Mesendoderm (in vitro differentiated cells): Measurements from ENCODE around the gene TM4SF5.

Source experiments
- DNase-seq: peaks from one replicate; pipeline ENCODE4 v3.0.0; 2013
- H2AK5ac ChIP-seq: 2 replicates; pipeline ENCODE4 v1.6.1; 2013; ENCODE audit warnings: low read length, inconsistent platforms
- H2BK120ac ChIP-seq: 2 replicates; pipeline ENCODE4 v1.6.1; 2013; ENCODE audit warnings: low read depth, mild to moderate bottlenecking, low read length, moderate library complexity, mixed read lengths
- H2BK15ac ChIP-seq: replicated peaks from 2 replicates; pipeline ENCODE4 v1.6.1; 2013; ENCODE audit warnings: low read depth, mild to moderate bottlenecking, moderate library complexity
- H2BK5ac ChIP-seq: 2 replicates; pipeline ENCODE4 v1.6.1; 2013; ENCODE audit warnings: low read length, inconsistent platforms
- H3K18ac ChIP-seq: 2 replicates; pipeline ENCODE4 v1.6.1; 2013; ENCODE audit warnings: mild to moderate bottlenecking, low read length, mixed read lengths
- H3K23ac ChIP-seq: one replicate; pipeline ENCODE4 v1.6.1; 2013; ENCODE audit warnings: low read length
- H3K27ac ChIP-seq: 2 replicates; pipeline ENCODE4 v1.5.1; 2013; ENCODE audit warnings: low read depth, mild to moderate bottlenecking, inconsistent platforms, low read length, moderate library complexity
- H3K27me3 ChIP-seq: 2 replicates; pipeline ENCODE4 v1.6.1; 2013; ENCODE audit warnings: low read length, control low read depth, mild to moderate bottlenecking, inconsistent platforms; ENCODE audit not compliant: insufficient read depth, poor library complexity
- H3K36me3 ChIP-seq: 2 replicates; pipeline ENCODE4 v1.6.1; 2013; ENCODE audit warnings: low read length, inconsistent platforms; ENCODE audit not compliant: control insufficient read depth, insufficient read depth
- H3K4ac ChIP-seq: one replicate; pipeline ENCODE4 v1.6.1; 2013; ENCODE audit warnings: low read depth, mild to moderate bottlenecking, low read length, moderate library complexity
- H3K4me1 ChIP-seq: 2 replicates; pipeline ENCODE4 v1.6.1; 2013; ENCODE audit warnings: low read depth, low read length, inconsistent platforms; ENCODE audit not compliant: control insufficient read depth
- H3K4me2 ChIP-seq: 2 replicates; pipeline ENCODE4 v1.6.1; 2013; ENCODE audit warnings: low read length
- H3K4me3 ChIP-seq: 2 replicates; pipeline ENCODE4 v1.5.1; 2013; ENCODE audit warnings: mild to moderate bottlenecking, low read length
- H3K56ac ChIP-seq: one replicate; pipeline ENCODE4 v1.6.1; 2013; ENCODE audit warnings: low read length
- H3K79me1 ChIP-seq: 2 replicates; pipeline ENCODE4 v1.6.1; 2013; ENCODE audit warnings: low read length, inconsistent platforms
- H3K79me2 ChIP-seq: 2 replicates; pipeline ENCODE4 v1.6.1; 2013; ENCODE audit warnings: mild to moderate bottlenecking, low read length; ENCODE audit not compliant: control insufficient read depth, insufficient read depth
- H3K9ac ChIP-seq: 2 replicates; pipeline ENCODE4 v1.6.1; 2013; ENCODE audit warnings: low read length, inconsistent platforms
- H4K5ac ChIP-seq: one replicate; pipeline ENCODE4 v1.6.1; 2013; ENCODE audit warnings: low read length
- H4K8ac ChIP-seq: one replicate; pipeline ENCODE4 v1.6.1; 2013; ENCODE audit warnings: low read depth, mild to moderate bottlenecking, control low read depth, low read length, moderate library complexity
- WGBS: extraction: QIAGEN DNeasy Blood & Tissue Kit; methylation state at CpG from one replicate; pipeline ENCODE4 v1.1.7; 2013; ENCODE audit warnings: low lambda C conversion rate, missing lambda C conversion rate; ENCODE audit not compliant: insufficient coverage; ENCODE audit errors: extremely low coverage; 5-methylcytosine and 5-hydroxymethylcytosine counted together

Gene TM4SF5

DNA sequence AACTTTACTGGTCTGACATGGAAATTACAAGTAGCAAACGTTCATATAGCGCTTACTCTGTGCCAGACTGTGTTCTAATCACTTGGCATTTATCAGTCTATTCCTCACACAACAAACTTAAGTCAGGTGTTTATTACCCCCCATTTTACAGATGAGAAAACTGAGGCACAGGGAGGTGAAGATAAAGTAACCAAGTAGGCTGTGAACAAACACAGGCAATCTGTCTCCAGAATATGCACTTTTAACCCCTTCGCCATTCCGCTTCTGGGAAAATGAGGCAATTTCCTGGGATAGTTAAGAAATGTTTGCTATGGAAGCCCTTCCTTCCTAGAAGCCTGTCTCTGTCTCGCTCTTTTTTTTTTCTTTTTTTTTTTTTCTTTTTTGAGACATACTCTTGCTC is 19.8 kb upstream of the TM4SF5 start:
- H4K8ac ChIP-seq = no peak overlapping the region
- H3K36me3 ChIP-seq = no peaks in the 10 kb centered on the region
- H3K56ac ChIP-seq = no peak overlapping the region
- no peak overlapping the region for H3K18ac ChIP-seq
- no peak overlapping the region for H3K27ac ChIP-seq
- no peak overlapping the region for H2BK5ac ChIP-seq
- H3K4me3 ChIP-seq = no peak overlapping the region
- H3K79me2 ChIP-seq = no peaks in the 10 kb centered on the region
- H3K4me1 ChIP-seq = no peaks in the 10 kb centered on the region
- no peaks in the 10 kb centered on the region for H3K27me3 ChIP-seq
- no peak overlapping the region for H2BK15ac ChIP-seq
- H3K9ac ChIP-seq = no peak overlapping the region
- no peak overlapping the region for H2AK5ac ChIP-seq
- H2BK120ac ChIP-seq = no peak overlapping the region
- H3K23ac ChIP-seq = no peak overlapping the region
- WGBS = no CpG with 5 or more reads among the region's 5 CpGs
- no peak overlapping the region for H3K4me2 ChIP-seq
- H4K5ac ChIP-seq = no peak overlapping the region
- no peak for DNase-seq
- H3K4ac ChIP-seq = no peak overlapping the region
- H3K79me1 ChIP-seq = no peaks in the 10 kb centered on the region

DNA sequence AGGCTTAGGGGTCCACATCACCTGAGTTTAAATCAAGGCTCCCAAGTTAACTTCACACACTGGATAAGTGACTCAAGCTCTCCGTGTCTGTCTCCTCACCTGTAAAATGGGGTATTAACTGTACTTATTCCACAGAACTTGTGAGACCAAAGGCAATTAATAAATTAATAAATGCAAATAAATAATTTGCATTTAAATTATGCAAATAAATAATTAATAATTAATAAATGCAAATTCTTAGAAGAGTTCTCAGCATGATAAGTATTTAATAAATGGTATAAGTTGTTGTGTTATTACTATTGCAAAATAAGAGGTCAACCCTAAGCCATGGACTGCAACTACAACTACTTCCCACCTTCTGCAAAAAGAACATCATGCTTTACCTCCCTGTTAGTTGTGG is 18.3 kb upstream of the TM4SF5 start:
- whole genome bisulfite sequencing = no CpG with 5 or more reads among the region's 1 CpG
- Histone ChIP-seq H3K36me3 (no peaks in the 10 kb centered on the region), H3K27me3 (no peaks in the 10 kb centered on the region)

DNA sequence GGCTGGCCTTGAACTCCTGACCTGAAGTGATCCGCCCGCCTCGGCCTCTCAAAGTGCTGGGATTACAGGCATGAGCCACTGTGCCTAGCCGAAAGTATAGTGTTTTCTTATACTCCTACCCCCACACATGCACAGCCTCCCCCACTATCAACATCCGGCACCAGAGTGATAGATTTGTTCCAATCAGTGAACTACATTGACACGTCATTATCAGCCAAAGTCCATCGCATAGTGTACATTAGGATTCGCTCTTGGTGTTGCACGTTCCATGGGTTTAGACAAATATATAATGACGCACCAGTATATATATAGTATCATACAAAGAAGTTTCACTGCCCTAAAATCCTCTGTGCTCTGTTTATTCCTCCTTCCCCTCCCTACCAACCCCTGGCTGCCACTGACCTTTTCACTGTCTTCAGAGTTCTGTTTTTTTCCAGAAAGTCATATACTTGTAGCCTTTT is 11.9 kb upstream of the TM4SF5 start:
- DNase-seq = no peak
- Histone ChIP-seq H3K4me1 (no peaks in the 10 kb centered on the region), H3K36me3 (no peaks in the 10 kb centered on the region), H2BK120ac (no peak overlapping the region), H3K27me3 (no peaks in the 10 kb centered on the region), H3K4ac (no peak overlapping the region), H3K79me2 (no peaks in the 10 kb centered on the region), H2BK15ac (no peak overlapping the region), H3K4me3 (no peak overlapping the region), H3K56ac (no peak overlapping the region), H3K27ac (no peak overlapping the region), H3K23ac (no peak overlapping the region), H3K18ac (no peak overlapping the region), H4K8ac (no peak overlapping the region), H3K4me2 (no peak overlapping the region), H2AK5ac (no peak overlapping the region), H4K5ac (no peak overlapping the region), H3K9ac (no peak overlapping the region), H2BK5ac (no peak overlapping the region), H3K79me1 (no peaks in the 10 kb centered on the region)
- no CpG with 5 or more reads among the region's 10 CpGs for WGBS

More for the DNA sequence above, 18.3 kb upstream of the TM4SF5 start:
- Histone ChIP-seq H2BK5ac (no peak overlapping the region), H3K4ac (no peak overlapping the region), H3K79me2 (no peaks in the 10 kb centered on the region), H3K4me1 (no peaks in the 10 kb centered on the region), H3K79me1 (no peaks in the 10 kb centered on the region), H3K27ac (no peak overlapping the region), H3K56ac (no peak overlapping the region), H2BK120ac (no peak overlapping the region), H4K5ac (no peak overlapping the region), H2BK15ac (no peak overlapping the region), H2AK5ac (no peak overlapping the region), H4K8ac (no peak overlapping the region), H3K4me3 (no peak overlapping the region), H3K18ac (no peak overlapping the region), H3K23ac (no peak overlapping the region), H3K4me2 (no peak overlapping the region), H3K9ac (no peak overlapping the region)
- no peak for DNase-seq

DNA sequence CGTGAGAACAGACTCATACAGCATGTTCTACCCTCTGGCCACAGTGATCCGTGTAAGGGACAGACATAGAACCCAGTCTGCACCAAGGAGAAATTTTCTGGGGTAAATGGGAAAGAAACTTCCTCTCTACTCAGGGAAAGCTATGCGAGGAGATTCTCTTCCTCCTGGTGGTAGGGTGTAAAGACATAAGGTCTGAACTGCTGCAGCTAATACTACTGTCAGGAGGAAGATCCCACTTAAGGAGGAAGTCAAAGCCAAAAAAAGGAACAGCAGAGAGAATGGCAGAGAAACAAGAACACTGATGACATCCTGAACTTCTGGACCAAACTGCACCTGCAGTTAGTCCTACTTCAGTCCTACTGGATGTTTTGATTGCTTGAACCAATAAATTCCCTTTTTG is 7.1 kb upstream of the TM4SF5 start:
- H3K4me2 ChIP-seq = no peak overlapping the region
- H3K4me3 ChIP-seq = no peak overlapping the region
- WGBS = no CpG with 5 or more reads among the region's 3 CpGs
- DNase-seq = no peak
- H2BK120ac ChIP-seq = no peak overlapping the region
- H3K18ac ChIP-seq = no peak overlapping the region
- H3K4ac ChIP-seq = no peak overlapping the region
- H2BK15ac ChIP-seq = no peak overlapping the region
- no peak overlapping the region for H4K5ac ChIP-seq
- no peaks in the 10 kb centered on the region for H3K79me1 ChIP-seq
- no peak overlapping the region for H2AK5ac ChIP-seq
- no peaks in the 10 kb centered on the region for H3K27me3 ChIP-seq
- H3K36me3 ChIP-seq = no peaks in the 10 kb centered on the region
- no peak overlapping the region for H3K9ac ChIP-seq
- no peak overlapping the region for H2BK5ac ChIP-seq
- H3K23ac ChIP-seq = no peak overlapping the region
- no peak overlapping the region for H3K56ac ChIP-seq
- H4K8ac ChIP-seq = no peak overlapping the region
- H3K27ac ChIP-seq = no peak overlapping the region
- no peaks in the 10 kb centered on the region for H3K4me1 ChIP-seq
- no peaks in the 10 kb centered on the region for H3K79me2 ChIP-seq

DNA sequence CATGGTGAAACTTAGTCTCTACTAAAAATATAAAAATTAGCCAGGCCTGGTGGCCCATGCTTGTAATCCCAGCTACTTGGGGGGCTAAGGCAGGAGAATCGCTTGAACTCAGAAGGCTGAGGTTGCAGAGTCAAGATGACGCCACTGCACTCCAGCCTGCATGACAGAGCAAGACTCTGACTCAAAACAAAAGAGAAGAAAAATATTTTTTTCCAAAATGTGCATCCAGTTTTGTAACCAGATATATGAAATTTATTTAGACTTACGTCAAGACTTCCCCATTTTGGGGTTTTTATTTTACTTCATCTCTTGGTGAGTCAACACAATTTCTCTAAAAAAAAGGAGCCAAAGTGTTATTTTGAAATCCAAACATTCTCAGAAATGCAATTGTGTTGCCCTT is 5.5 kb upstream of the TM4SF5 start:
- Histone ChIP-seq H2BK15ac (no peak overlapping the region), H2BK5ac (no peak overlapping the region), H3K27me3 (no peaks in the 10 kb centered on the region), H3K4me2 (no peak overlapping the region), H3K4me1 (no peaks in the 10 kb centered on the region), H3K4ac (no peak overlapping the region), H4K8ac (no peak overlapping the region), H3K4me3 (no peak overlapping the region), H3K79me1 (no peaks in the 10 kb centered on the region), H4K5ac (no peak overlapping the region), H3K23ac (no peak overlapping the region), H3K27ac (no peak overlapping the region), H3K9ac (no peak overlapping the region), H2BK120ac (no peak overlapping the region), H3K18ac (no peak overlapping the region), H2AK5ac (no peak overlapping the region), H3K56ac (no peak overlapping the region), H3K79me2 (no peaks in the 10 kb centered on the region), H3K36me3 (no peaks in the 10 kb centered on the region)
- DNase-seq = no peak
- no CpG with 5 or more reads among the region's 3 CpGs for WGBS

DNA sequence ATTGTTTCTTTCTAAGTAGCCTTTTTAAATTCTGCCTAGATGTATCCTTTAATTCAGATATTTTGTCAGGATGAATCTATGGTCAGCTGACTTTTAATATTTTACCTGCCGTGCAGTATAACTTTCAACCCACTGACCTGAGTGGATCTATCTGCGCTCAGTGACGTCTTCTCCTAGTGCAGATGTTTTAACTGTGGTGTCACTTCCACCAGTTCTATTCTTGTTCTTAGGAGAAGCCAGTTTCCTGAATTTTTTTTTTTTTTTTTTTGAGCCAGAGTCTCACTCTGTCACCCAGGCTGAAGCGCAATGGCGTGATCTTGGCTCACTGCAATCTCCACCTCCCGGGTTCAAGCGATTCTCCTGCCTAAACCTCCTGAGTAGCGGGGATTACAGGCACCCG is 5.0 kb upstream of the TM4SF5 start:
- no peak overlapping the region for H3K4ac ChIP-seq
- no peak overlapping the region for H3K4me2 ChIP-seq
- H3K4me3 ChIP-seq = no peak overlapping the region
- no peak overlapping the region for H2BK120ac ChIP-seq
- WGBS = no CpG with 5 or more reads among the region's 9 CpGs
- H3K27ac ChIP-seq = no peak overlapping the region
- H3K18ac ChIP-seq = no peak overlapping the region
- no peaks in the 10 kb centered on the region for H3K27me3 ChIP-seq
- H2BK15ac ChIP-seq = no peak overlapping the region
- no peaks in the 10 kb centered on the region for H3K4me1 ChIP-seq
- H3K9ac ChIP-seq = no peak overlapping the region
- no peak overlapping the region for H2BK5ac ChIP-seq
- H3K36me3 ChIP-seq = no peaks in the 10 kb centered on the region
- H3K79me2 ChIP-seq = no peaks in the 10 kb centered on the region
- H4K8ac ChIP-seq = no peak overlapping the region
- no peak overlapping the region for H3K56ac ChIP-seq
- DNase-seq = no peak
- H3K23ac ChIP-seq = no peak overlapping the region
- H2AK5ac ChIP-seq = no peak overlapping the region
- no peak overlapping the region for H4K5ac ChIP-seq
- no peaks in the 10 kb centered on the region for H3K79me1 ChIP-seq
